Measurements from ENCODE around the gene THOC5.

The THOC5 gene

GRCh38 chr22:29476116-29476515 lies 77.4 kb downstream of the THOC5 start:
- H3K36me3 ChIP-seq: no peaks in the 10 kb centered on the region
- TF ChIP-seq, protein P1, sequence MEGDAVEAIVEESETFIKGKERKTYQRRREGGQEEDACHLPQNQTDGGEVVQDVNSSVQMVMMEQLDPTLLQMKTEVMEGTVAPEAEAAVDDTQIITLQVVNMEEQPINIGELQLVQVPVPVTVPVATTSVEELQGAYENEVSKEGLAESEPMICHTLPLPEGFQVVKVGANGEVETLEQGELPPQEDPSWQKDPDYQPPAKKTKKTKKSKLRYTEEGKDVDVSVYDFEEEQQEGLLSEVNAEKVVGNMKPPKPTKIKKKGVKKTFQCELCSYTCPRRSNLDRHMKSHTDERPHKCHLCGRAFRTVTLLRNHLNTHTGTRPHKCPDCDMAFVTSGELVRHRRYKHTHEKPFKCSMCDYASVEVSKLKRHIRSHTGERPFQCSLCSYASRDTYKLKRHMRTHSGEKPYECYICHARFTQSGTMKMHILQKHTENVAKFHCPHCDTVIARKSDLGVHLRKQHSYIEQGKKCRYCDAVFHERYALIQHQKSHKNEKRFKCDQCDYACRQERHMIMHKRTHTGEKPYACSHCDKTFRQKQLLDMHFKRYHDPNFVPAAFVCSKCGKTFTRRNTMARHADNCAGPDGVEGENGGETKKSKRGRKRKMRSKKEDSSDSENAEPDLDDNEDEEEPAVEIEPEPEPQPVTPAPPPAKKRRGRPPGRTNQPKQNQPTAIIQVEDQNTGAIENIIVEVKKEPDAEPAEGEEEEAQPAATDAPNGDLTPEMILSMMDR (IDR thresholded peaks at IDR 0.05): no peak
- no peak overlapping the region for H3K4me3 ChIP-seq
- H3K4me1 ChIP-seq: peaks cover 0 to 17% (median 13%) of the 10 kb centered on the region in 4 donors
- no peak for DNase-seq
- peaks cover 0 to 75% of the 10 kb centered on the region in 2 donors for H3K27me3 ChIP-seq
- H3K27ac ChIP-seq: no peak overlapping the region
- intact Hi-C loops (cut with DNase I; ENCODE audit: low total_unique reads): no loop called here
- H3K9me3 ChIP-seq: no peaks in the 10 kb centered on the region

- intact Hi-C loops (cut with DNase I; ENCODE audit: low total_unique reads): no loop called here
- Histone ChIP-seq H3K27ac (no peak overlapping the region), H3K27me3 (peaks cover 0 to 75% of the 10 kb centered on the region in 2 donors), H3K4me1 (peaks cover 0 to 16% (median 8%) of the 10 kb centered on the region in 4 donors), H3K4me3 (no peak overlapping the region), H3K9me3 (no peaks in the 10 kb centered on the region), H3K36me3 (no peaks in the 10 kb centered on the region)
- no peak for DNase-seq
- TF ChIP-seq, protein P1 (IDR thresholded peaks at IDR 0.05): no peak
Measured at GRCh38 chr22:29475550-29475949, 78.0 kb downstream of the THOC5 start.

DNA sequence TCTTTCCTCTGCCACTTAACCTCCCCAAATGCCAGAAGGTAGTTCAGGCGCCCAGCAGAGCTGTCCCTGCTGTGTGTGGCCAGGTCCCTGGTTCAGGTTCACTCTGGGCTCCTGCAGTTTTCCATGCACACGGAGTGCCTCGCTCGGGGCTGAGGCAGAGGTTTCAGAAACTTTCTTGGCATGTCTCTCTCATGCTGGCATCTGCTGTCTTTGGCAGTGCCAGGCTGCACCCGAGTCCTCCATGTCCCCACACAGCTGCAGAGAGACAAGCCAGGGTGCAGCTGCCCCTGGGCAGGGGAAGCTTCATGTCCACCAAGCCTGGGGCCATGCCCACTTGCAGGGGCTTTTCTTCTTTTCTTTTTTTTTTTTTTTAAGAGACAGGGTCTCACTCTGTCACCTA lies 80.6 kb downstream of the THOC5 start:
- DNase-seq: no peak
- peaks cover 0 to 12% (median 6%) of the 10 kb centered on the region in 4 donors for H3K4me1 ChIP-seq
- intact Hi-C loops (cut with DNase I; ENCODE audit: low total_unique reads): no loop called here
- H3K27me3 ChIP-seq: peaks cover 0 to 66% of the 10 kb centered on the region in 2 donors
- no peak overlapping the region for H3K27ac ChIP-seq
- no peak overlapping the region for H3K4me3 ChIP-seq
- TF ChIP-seq, protein P1 (IDR thresholded peaks at IDR 0.05): no peak
- no peaks in the 10 kb centered on the region for H3K36me3 ChIP-seq
- H3K9me3 ChIP-seq: no peaks in the 10 kb centered on the region

- no peak for DNase-seq
- Histone ChIP-seq H3K4me1 (peaks cover 0 to 12% (median 6%) of the 10 kb centered on the region in 4 donors), H3K27ac (no peak overlapping the region), H3K9me3 (no peaks in the 10 kb centered on the region), H3K4me3 (peak overlapping the region in 1 of 2 donors; percentile 33), H3K36me3 (no peaks in the 10 kb centered on the region), H3K27me3 (peaks cover 0 to 50% of the 10 kb centered on the region in 2 donors)
- intact Hi-C loops (cut with DNase I; ENCODE audit: low total_unique reads): no loop called here
- TF ChIP-seq, protein P1 (IDR thresholded peaks at IDR 0.05): peak; percentile 39 to 54
Measured at GRCh38 chr22:29470159-29470855, 83.2 kb downstream of the THOC5 start.

DNA sequence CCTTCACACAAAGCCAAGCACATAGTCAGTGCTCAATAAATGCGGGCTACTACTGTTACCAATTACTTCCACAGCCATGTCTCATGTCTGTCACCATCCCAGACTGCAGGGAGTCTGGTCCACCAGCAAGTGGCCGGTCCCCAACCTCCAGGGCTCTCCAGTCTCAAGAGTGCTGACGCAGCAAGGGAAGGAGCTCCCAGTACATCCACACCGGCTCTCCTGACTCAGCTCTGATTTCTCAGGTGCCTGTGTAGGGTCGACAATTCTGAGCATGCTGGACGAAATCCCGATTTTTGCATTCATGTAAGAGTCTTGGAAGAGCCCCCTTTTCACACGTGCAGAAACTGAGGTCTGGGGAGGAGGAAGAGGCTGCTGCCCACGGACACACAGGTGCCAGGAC lies 83.8 kb downstream of the THOC5 start:
- Histone ChIP-seq H3K27ac (no peak overlapping the region), H3K4me1 (peaks cover 0 to 12% (median 6%) of the 10 kb centered on the region in 4 donors), H3K4me3 (no peak overlapping the region), H3K9me3 (no peaks in the 10 kb centered on the region), H3K27me3 (peaks cover 0 to 47% of the 10 kb centered on the region in 2 donors), H3K36me3 (no peaks in the 10 kb centered on the region)
- intact Hi-C loops (cut with DNase I; ENCODE audit: low total_unique reads): no loop called here
- DNase-seq: no peak
- TF ChIP-seq, protein P1 (IDR thresholded peaks at IDR 0.05): no peak
